Jurkat, Clone E6-1 (cell line): Measurements from ENCODE around the gene PMEPA1.
"Not testable (repeated sequence)": the region's sequence is repeated elsewhere in the genome, so short reads cannot be mapped to it uniquely, and the experiment has no call there.

Experiments
- DNase-seq: peaks from one replicate; pipeline ENCODE4 v3.0.0-alpha.2; 2011; ENCODE audit warnings: low read depth, low spot score
- H3K4me3 ChIP-seq: 2 replicates; pipeline ENCODE4 v1.5.1; 2011; ENCODE audit warnings: mild to moderate bottlenecking, low read length, control low read depth, moderate library complexity

The PMEPA1 gene

DNA sequence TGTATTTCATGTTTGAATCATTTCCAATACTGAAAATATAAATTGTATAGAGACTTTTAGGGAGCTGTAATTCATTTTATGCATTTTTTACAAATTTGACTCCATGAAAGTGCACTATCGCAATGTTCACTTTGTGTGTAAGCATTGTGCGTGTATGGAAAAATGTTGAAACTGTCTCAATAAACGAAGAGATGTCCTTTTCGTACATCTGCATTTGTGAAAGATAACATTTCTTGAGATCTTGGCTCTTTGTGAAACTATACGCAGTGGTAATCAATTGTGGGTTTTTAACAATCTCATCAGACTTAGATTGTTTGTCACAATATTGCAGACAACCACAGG, 70.9 kb downstream of the PMEPA1 start:
- H3K4me3 ChIP-seq = no peak overlapping the region
- DNase-seq = no peak

DNA sequence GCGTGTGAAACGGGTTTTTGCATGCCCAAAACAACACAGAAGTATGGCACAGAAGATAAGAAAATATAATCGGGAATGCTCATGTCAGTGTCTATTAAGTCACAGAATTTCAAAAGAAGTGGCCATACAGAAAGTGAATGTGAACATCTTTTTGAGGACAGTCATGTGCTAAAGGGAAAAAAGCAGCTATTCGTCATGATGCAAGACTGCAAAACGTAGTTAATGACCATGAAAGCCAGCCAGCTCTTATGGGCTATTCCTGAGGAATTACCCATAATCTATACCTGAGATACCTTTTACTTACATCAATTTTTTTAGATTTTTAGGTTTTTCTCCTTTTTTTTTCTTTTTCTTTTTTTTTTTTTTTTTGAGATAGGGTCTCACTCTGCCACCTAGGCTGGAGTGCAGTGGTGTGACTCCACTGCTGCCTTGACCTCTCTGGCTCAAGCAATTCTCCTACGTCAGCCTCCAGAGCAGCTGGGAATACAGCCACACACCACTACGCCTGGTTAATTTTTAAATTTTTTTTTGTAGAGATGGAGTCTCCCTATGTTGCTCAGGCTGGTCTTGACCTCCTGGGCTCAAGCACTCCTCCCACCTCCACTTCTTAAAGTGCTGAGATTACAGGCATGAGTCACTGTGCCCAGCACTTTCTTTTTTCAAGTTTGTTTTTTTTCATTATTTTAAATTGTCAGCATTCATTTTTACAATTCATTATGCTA, 71.5 kb downstream of the PMEPA1 start:
- no peak overlapping the region for H3K4me3 ChIP-seq
- DNase-seq = no peak

DNA sequence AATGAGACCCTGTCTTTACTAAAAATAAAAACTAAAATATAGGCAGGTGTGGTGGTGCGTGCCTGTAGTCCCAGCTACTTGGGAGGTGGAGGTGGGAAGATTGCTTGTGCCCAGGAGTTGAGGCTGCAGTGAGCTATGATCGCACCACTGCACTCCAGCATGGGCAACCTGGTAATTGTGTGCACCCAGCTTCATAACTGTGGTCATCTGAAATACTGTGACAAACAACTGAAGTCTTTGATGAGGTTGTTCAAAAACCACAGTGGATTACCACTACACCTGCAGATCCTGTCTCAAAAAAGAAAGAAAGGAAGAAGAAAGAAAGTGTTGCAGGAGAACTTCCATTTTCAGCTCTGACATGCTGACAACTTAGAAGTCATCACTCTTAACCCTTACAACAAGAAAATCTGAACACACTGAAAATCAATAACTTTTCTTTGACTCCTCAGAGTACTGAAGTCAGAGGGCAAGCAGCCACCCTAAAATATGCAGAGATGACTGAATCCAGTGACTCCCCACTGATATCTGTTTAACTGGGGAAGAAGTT, 75.8 kb downstream of the PMEPA1 start:
- DNase-seq = peak; percentile 98
- H3K4me3 ChIP-seq = no peak overlapping the region

DNA sequence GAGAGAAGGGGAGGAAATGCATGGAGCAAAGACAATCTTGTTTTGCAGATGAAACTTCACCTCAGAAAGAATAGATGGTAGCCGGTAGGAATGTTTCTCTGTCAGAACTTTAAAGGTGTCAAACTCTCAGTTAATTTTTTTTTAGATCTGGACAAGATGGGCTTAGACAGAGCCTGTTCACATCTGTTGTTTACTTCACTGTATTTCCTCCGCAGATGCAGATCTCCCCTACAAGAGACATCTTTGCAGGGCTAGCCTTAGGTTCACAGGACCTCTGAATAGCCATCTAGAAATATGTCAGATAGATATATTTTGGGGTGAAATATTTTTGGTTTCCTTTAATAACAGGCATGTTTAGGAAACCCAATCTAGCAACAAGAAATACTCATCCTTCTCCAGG, 77.5 kb downstream of the PMEPA1 start:
- H3K4me3 ChIP-seq = no peak overlapping the region
- DNase-seq = no peak

DNA sequence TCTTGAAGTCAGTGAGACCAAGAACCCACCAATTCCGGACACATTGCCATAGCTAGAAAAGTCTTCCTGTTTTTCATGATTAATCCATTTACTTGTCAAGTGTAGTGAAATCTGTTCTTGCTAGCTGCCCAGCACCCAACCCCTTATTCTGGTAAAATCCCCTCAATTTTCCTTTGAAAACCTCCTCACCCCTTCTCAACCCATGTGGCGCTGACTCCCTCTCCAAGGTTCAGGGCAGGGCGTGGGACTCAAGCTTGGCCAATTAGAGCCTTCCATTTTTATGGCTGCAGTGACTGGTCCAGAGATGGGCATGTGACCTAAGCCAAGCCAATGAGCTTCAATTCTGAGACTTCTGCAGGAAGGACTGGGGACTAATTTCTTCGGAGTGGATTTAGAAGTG, 79.8 kb downstream of the PMEPA1 start:
- H3K4me3 ChIP-seq = no peak overlapping the region
- no peak for DNase-seq

DNA sequence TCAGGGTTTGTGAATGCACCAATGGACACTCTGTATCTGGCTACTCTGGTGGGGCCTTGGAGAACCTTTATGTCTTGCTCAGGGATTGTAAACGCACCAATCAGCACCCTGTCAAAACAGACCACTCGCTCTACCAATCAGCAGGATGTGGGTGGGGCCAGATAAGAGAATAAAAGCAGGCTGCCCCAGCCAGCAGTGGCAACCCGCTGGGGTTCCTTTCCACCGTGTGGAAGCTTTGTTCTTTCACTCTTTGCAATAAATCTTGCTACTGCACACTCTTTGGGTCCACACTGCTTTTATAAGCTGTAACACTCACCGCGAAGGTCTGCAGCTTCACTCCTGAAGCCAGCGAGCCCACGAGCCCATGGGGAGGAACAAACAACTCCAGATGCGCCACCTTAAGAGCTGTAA, 80.3 kb downstream of the PMEPA1 start:
- not testable (repeated sequence) for H3K4me3 ChIP-seq, DNase-seq

DNA sequence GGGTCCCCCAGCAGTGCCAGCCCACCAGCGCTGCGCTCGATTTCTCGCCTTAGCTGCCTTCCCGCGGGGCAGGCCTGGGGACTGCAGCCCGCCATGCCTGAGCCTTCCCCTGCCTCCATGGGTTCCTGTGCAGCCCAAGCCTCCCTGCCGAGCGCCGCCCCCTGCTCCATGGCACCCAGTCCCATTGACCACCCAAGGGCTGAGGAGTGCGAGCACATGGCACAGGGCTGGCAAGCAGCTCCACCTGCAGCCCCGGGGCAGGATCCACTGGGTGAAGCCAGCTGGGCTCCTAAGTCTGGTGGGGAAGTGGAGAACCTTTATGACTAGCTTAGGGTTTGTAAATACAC, 80.9 kb downstream of the PMEPA1 start:
- DNase-seq, H3K4me3 ChIP-seq: not testable (repeated sequence)

DNA sequence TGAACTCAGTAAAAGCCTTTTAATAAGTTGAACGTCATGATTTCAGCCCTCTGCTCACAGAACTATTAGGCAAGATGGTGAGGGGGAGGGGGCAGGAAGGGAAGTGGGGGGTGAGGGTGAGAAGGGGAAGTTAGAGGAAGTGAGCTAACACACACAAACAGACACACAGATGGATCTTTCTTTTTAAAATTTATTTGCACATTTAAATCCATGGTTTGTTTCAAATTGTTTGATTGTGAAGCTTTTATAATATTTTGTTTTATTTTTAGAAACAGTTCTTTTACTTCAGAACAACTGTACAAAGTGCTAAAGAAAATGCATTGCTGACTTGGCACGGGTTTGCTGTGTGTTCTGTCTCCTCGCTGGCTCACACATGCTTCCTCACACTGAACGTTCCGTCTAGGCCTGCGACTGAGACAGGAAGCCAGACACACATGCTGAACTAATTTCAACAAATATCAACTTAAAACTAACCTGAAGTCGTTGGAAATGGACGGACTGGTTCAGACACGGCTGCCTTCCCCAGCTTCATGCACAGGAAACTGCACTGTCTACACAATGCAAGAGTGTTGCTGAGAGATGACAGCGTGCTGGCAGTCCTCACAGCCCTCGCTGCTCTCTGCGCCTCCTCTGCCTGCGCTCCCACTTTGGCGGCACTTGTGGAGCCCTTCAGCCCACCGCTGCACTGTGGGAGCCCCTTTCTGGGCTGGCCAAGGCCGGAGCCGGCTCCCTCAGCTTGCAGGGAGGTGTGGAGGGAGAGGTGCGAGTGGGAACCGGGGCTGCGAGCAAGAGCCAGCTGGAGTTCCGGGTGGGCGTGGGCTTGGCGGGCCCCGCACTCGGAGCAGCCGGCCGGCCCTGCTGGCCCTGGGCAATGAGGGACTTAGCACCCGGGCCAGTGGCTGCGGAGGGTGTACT, 81.5 kb downstream of the PMEPA1 start:
- peak overlapping the region; percentile 28; the same call in 1 of the 2 replicates for H3K4me3 ChIP-seq
- peak; percentile 81 for DNase-seq

DNA sequence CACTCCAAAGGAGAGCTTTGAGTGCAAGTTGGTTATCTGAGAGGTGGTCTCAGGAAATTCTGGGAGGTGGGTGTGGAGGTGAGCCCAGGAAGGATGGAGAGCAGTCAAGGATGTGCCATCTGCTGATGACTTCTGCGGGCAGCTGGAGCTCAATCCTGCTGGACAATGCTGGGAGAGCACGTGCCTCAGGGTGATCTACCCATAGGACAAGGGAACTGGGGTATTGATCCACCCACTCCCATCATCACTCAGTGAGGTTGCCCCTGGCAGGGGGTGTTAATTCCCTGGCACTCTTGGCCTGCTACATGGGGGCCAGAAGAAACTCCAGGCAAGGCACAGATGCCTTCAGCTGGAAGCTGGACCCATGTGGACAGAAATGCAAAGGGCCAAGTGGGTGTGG, 82.5 kb downstream of the PMEPA1 start:
- no peak for DNase-seq
- no peak overlapping the region for H3K4me3 ChIP-seq

DNA sequence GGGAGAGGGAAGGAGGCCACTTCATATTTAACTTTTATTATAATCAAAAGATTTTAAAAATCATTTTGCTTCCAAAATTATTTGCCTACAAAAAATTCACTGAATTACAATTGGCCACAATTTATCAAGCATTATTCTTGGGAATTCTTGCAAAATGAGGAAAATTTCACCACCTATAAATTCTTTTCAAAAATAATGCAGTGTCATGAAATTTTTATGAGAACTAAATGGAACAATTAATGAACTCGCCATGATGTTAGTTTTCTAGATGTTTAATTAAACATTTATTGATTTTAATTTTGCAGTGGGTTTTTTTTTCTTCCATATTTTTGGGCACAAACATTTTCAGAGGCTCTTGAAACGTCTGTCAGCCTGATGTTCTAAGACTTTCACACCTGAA, 83.8 kb downstream of the PMEPA1 start:
- DNase-seq = no peak
- H3K4me3 ChIP-seq = no peak overlapping the region

DNA sequence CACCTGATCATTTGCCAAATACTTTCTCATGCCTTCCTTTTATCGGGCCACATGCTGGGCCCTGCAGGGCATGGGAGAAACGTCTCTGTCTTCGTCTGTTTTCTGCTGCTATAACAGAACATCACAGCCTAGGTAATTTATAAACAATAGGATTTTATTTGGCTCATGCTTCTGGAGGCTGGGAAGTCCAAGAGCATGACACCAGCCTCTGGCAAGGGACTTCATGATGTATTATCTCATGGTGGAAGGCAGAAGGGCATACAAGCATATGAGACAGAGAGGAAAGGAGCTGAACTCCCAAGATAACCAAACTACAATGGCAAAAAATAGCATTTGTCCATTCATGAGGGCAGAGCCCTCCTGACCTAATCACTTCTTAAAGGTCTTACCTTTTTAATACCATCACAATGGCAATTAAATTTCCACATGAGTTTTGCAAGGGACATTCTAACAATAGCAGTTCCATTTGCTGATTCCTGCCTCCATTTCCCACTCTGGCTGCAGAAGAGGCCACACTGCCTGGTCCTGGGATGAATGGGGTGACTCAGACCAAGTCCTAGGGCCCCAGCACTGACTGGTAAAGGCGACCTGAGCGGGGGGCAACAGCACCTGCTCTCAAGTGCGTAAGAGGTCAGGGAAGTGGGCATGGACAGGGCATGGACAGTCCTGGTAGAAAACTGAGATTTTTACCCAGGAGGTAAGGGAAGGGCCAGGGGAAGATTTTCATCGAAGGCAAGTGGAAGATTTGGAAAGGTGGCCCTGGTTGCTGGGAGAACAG, 84.4 kb downstream of the PMEPA1 start:
- no peak overlapping the region for H3K4me3 ChIP-seq
- DNase-seq = no peak

DNA sequence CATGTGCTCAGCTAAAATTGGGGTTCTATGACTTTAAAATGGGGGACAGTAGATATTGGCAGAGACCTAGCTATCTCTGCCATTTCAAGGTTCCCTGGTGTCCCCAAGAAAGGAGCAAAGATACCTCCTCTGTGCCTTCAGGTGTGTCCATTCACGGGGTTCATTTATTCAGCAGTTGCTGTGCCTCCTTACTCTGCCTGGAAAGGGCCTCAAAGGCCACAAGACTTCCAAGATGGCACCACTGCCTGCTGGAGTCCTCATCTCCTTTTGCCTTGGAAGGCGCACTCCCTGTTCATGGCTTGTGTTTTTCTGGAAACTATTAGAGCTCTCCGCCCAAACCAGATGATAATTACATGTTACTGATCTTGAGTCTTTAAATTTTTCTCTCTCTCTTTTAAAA, 85.7 kb downstream of the PMEPA1 start:
- no peak for DNase-seq

DNA sequence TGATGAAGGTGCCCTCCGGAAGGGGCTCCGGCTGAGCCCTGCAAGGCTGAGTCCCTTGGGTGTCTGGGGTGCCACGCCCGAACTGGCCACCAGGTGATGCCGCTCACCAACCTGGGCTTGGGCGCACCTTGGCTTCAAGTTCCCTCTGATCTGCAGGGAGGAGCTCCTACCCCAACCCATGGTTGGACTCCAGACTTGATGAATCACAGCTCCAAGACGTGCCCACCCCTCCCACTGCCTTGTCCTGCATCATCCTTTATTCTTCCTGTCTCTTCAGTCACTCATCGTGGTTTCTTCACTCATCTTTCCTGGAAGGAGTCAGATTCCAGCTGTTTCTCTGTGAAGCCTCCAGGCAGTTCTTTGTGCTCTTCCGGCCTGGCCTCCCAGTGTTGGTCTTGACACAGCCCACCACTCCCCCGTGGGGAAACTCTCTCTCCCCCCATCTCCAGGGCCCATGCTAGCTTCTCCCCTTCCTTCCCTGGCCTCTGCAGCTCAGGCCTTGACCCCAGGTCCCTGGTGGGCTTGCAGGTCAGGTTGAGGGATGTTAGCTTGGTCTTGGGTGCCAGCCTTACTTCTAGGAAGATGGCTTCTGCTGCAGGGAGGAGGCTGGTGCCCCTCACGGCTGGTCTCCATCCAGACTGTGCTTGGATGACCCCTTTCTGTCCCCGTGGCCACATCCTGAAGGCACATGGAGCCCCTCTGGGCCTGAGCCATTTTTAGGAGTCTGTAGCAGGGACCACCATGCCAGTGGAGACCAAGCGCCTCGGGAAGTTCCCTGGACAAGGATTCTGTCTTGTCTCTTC, 87.0 kb downstream of the PMEPA1 start:
- no peak overlapping the region for H3K4me3 ChIP-seq
- peak; percentile 74 for DNase-seq

More for the DNA sequence above, 85.7 kb downstream of the PMEPA1 start:
- H3K4me3 ChIP-seq = no peak overlapping the region

DNA sequence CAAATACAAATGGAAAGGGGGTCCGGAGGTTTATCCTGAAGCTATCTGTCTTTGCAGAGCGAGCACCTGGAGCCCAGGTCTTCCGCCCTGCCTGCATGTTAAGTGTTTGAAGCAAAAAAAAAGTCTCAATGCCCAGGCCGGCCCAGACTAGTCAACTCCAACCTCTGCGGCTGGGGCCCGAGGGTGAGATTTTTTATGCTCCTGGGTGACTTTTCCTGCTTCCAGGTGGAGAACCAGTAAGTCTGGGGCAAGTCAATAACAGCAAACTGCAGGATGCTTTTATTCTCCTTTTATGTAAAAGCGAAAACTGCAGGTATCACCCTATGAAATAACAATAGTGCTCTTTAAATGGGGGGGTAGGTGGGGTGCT, 87.6 kb downstream of the PMEPA1 start:
- no peak for DNase-seq

DNA sequence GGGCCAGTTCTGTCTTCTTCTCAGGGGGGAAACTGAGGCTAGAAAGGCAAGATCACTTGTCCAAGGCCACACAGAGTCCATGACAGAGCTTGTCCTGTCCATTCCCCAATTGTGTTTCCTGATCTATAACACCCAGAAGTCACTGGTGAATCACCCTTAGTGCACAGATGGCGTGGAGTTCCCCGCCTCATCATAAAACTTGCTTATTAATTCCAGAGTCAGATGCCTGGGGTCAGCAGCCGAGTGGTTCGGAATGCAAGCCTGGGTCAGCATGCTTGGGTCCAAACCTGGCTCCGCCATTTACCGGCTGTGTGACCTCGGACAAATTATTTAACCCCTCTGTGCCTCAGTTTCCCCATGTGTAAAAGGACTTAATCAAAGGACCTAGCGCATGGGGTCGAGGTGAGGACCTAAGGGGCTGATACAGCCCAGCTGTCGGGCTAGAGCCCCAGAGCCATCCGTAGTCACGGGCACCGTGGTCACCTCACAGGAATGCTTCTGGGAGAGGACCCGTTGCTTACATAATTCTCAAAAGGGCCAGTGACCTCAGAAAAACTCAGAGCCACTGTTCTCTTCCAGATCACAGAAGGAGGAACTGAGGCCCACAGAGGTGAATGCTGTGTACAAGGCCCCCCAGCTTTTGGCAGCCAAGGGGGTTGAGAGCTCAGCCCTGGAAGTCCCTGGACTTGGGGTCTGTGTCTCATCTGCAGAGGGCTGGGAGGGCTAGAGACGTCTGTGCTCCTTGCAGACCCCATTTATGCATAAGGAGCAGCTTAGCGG, 88.2 kb downstream of the PMEPA1 start:
- H3K4me3 ChIP-seq = no peak overlapping the region

More for the DNA sequence above, 87.6 kb downstream of the PMEPA1 start:
- no peak overlapping the region for H3K4me3 ChIP-seq

DNA sequence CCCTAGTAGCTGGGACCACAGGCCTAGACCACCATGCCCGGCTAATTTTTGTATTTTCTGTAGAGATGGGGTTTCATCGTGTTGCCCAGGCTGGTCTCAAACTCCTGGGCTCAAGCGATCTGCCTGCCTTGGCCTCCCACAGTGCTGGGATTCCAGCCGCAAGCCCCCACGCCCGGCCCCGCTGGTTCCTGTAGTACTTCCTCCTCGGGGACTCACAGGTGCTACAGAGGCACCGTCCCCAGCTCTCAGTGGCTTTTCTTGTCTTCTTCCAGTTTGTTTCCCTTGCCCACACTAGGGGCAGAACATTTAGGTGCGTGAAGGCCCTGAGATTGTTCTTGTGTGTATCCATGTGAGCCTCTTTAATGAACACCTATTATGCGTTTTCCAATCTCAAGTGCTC, 88.8 kb downstream of the PMEPA1 start:
- peak; percentile 58 for DNase-seq
- H3K4me3 ChIP-seq = peak overlapping the region; percentile 34

More for the DNA sequence above, 88.2 kb downstream of the PMEPA1 start:
- DNase-seq = no peak

DNA sequence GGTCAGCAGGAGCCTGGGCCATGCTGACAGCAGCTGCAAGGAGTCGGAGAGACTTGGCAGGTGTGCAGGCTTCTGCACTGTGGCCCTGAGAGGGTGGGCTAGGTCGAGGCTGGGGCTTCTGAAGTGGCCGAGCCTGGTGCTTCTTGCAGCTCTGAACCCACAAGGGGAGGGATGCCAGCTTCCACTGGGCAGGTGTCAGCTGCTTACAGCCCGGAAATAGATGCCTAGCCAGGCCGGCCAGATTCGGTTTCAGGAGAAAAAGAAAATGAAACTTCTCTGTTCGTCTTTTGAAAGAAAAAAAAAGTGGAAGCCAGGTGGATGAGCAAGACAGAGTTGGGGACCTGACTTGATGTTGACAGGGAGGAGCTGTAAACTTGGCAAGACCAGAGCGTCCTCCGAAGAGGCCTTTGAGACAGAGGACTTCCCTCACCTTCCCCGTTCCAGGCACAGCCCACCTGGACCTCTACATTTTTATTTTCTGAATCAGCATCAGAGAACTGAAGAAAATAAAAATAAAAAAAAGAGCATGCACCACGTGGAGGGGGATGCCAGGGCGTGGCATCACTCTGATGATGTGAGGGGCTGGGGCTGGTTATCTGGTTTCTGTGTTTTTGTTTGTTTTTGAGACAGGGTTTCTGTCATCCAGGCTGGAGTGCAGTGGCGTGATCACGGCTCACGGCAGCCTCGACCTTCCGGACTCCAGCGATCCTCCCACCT, 89.4 kb downstream of the PMEPA1 start, which contains the start of gene ZBP1:
Gene ZBP1 (minus strand): TSS at position 153 of the 717 bp plus-strand sequence. CDS start 131 bp downstream, at position 22.
- H3K4me3 ChIP-seq = peak within 1 kb of the TSS; percentile 34
- peak; percentile 69 for DNase-seq
